Kidney (tissue), 22 donors: ENCODE data around the gene SPHK1. TPM values are rescaled to one million over a fixed set of nuclear protein-coding genes. Genes with fewer than 3 reads are reported as not detected.

Experiments used
- DNase-seq, 5 donors: peaks; one replicate each; pipeline ENCODE4 v3.0.0-alpha.2; 2013 to 2020
- FAIRE-seq: peaks from 2 replicates; lab custom pipeline; 2012; peaks lifted over from hg19 to GRCh38; lab: Jason Lieb, UNC
- H3K27ac ChIP-seq, 2 donors: one replicate each; pipeline ENCODE4 v1.7.0; 2013; ENCODE audit warnings: low read depth in 2 of 2, low read length in 2 of 2, inconsistent platforms in 1 of 2
- H3K27me3 ChIP-seq: one replicate; pipeline ENCODE4 v1.7.1; 2013; ENCODE audit warnings: low read length, inconsistent platforms; ENCODE audit not compliant: control insufficient read depth, insufficient read depth
- H3K36me3 ChIP-seq, 3 donors: one replicate each; pipeline versions ENCODE4 v1.7.0 to v1.7.1; 2013; ENCODE audit warnings: low read length in 3 of 3, control low read depth in 1 of 3, inconsistent platforms in 1 of 3; ENCODE audit not compliant: insufficient read depth in 3 of 3, control insufficient read depth in 2 of 3
- H3K4me1 ChIP-seq, 3 donors: one replicate each; pipeline versions ENCODE4 v1.7.0 to v1.7.1; 2013; ENCODE audit warnings: low read length in 3 of 3, inconsistent platforms in 1 of 3, low read depth in 1 of 3; ENCODE audit not compliant: control insufficient read depth in 2 of 3, insufficient read depth in 2 of 3
- H3K4me3 ChIP-seq, 3 donors: one replicate each; pipeline versions ENCODE4 v1.7.0 to v1.8.1; 2013; ENCODE audit warnings: low read length in 3 of 3, control low read depth in 1 of 3, inconsistent platforms in 1 of 3
- H3K9ac ChIP-seq, 3 donors: one replicate each; pipeline versions ENCODE4 v1.7.0 to v1.7.1; 2013; ENCODE audit warnings: low read length in 3 of 3, control low read depth in 1 of 3, inconsistent platforms in 1 of 3
- H3K9me3 ChIP-seq, 3 donors: one replicate each; pipeline versions ENCODE4 v1.7.0 to v1.7.1; 2013; ENCODE audit warnings: low read length in 3 of 3, control low read depth in 1 of 3, inconsistent platforms in 1 of 3; ENCODE audit not compliant: control insufficient read depth in 2 of 3, insufficient read depth in 1 of 3
- intact Hi-C: fragments of 100-400 bp; cut with DNase I; formaldehyde crosslinking; loops from one replicate; pipeline ENCODE4 v1.11.1; 2022
- long read RNA-seq, 10 donors: library from polyadenylated mRNA in 1 of 10; unstranded in 1 of 10; transcript quantifications; one replicate each; pipeline ENCODE4 v2.0.0 and lab custom pipeline, GENCODE V29; 2021 to 2026
- polyA plus RNA-seq: library from polyadenylated mRNA; stranded (reverse); fragments of 350-450 nt; fragmentation: Illumina TruSeq; extraction: RNeasy Lipid Tissue Mini Kit (QIAGEN cat#74804); gene quantifications from one replicate; pipeline ENCODE4 v1.2.3, GENCODE V29; 2014; ENCODE audit warnings: low read depth, low replicate concordance; ENCODE audit not compliant: insufficient read depth
- total RNA-seq: library from RNA; stranded (reverse); fragmentation: NEBNext Ultra II Directional; extraction: Animal tissue kit (Norgen Biotek cat#: 25700); gene quantifications from one replicate; pipeline ENCODE4 v1.2.1, GENCODE V29; 2021
- TF ChIP-seq, protein P1 (sequence below): IDR thresholded peaks from 3 replicates; pipeline ENCODE4 v1.5.1; 2012; ENCODE audit warnings: mild to moderate bottlenecking, moderate library complexity, borderline replicate concordance; ENCODE audit not compliant: insufficient read depth; ENCODE audit errors: extremely low read depth
- donor health status: control.
- donor health status: control.
- donor health status: control.
- donor health status: control.
- donor health status: control.
- donor health status: DM: yes; HTN: yes; CAD: no.
- donor health status: Normal renal cell carcinoma (clear cell type).

The SPHK1 gene, protein sequence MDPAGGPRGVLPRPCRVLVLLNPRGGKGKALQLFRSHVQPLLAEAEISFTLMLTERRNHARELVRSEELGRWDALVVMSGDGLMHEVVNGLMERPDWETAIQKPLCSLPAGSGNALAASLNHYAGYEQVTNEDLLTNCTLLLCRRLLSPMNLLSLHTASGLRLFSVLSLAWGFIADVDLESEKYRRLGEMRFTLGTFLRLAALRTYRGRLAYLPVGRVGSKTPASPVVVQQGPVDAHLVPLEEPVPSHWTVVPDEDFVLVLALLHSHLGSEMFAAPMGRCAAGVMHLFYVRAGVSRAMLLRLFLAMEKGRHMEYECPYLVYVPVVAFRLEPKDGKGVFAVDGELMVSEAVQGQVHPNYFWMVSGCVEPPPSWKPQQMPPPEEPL
- total RNA-seq (10.4 TPM), polyA plus RNA-seq (1.5 TPM)
- long read RNA-seq, donor 1: 0 reads
- long read RNA-seq, donor 2, partial matches to known transcripts: 9 of 10 reads
- long read RNA-seq, donor 2, other reads (novel, unspliced or antisense): 0 of 10 reads
- long read RNA-seq, donor 3, partial matches to known transcripts: 0 of 1 reads
- long read RNA-seq, donor 3, other reads (novel, unspliced or antisense): 0 of 1 reads
- long read RNA-seq, donor 4, partial matches to known transcripts: 0 of 1 reads
- long read RNA-seq, donor 4, other reads (novel, unspliced or antisense): 0 of 1 reads
- long read RNA-seq, donor 5: 0 reads
- long read RNA-seq, donor 6: 0 reads
- long read RNA-seq, donor 7, partial matches to known transcripts: 3 of 19 reads
- long read RNA-seq, donor 7, other reads (novel, unspliced or antisense): 6 of 19 reads
- long read RNA-seq, donor 8, partial matches to known transcripts: 0 of 1 reads
- long read RNA-seq, donor 8, other reads (novel, unspliced or antisense): 0 of 1 reads
- long read RNA-seq, donor 9, partial matches to known transcripts: 0 of 1 reads
- long read RNA-seq, donor 9, other reads (novel, unspliced or antisense): 0 of 1 reads
- long read RNA-seq, donor 10: 0 reads

DNA sequence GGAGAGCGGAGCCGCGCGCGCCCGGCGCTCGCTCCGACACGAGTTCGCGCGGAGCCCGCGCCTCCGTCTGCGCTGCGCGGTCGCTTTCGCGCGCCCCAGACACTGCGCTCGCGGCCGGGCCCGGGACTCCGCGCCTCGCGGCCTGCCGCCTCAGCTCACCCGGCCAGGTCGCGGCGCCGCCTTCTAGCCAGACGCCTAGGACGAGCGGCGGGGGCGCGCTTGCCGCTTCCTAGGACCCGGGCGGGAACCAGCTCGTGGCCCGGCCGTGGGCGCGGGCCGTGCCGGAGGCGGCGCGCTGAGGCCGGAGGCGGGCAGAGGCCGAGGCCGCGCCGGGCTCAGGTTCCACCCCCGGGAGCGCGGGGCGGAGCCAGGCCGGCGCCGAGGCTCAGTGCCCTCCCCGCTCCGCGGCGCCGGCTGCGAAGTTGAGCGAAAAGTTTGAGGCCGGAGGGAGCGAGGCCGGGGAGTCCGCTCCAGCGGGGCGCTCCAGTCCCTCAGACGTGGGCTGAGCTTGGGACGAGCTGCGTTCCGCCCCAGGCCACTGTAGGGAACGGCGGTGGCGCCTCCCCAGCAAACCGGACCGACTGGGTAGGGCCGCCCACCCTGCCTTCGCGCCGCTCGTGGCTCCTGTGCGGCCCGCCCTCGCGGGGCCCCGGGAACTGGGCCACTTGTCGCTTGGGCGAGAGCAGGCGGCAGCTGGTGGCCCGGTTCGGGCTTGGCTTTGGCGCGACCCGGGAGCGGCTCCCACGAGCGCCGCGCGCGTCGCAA lies at the start of gene SPHK1:
TSS of gene SPHK1 (plus strand) at position 388 of the 765 bp plus-strand sequence. CDS start 1,036 bp downstream, outside the sequence.
- H3K36me3 ChIP-seq: peaks cover 0 to 3% (median 0%) of the 10 kb centered on the region in 3 donors
- FAIRE-seq (no peak), DNase-seq (peak; percentile 69 to 92 (median 84))
- peak within 1 kb of the TSS; percentile 28 to 63 (median 60) for H3K4me3 ChIP-seq
- peaks cover 0 to 25% (median 0%) of the 10 kb centered on the region in 3 donors for H3K4me1 ChIP-seq
- H3K27me3 ChIP-seq: no peaks in the 10 kb centered on the region
- intact Hi-C loops: no loop called here
- peak within 1 kb of the TSS in 2 of 3 donors; percentile 49 to 51 for H3K9ac ChIP-seq
- TF ChIP-seq, protein P1, sequence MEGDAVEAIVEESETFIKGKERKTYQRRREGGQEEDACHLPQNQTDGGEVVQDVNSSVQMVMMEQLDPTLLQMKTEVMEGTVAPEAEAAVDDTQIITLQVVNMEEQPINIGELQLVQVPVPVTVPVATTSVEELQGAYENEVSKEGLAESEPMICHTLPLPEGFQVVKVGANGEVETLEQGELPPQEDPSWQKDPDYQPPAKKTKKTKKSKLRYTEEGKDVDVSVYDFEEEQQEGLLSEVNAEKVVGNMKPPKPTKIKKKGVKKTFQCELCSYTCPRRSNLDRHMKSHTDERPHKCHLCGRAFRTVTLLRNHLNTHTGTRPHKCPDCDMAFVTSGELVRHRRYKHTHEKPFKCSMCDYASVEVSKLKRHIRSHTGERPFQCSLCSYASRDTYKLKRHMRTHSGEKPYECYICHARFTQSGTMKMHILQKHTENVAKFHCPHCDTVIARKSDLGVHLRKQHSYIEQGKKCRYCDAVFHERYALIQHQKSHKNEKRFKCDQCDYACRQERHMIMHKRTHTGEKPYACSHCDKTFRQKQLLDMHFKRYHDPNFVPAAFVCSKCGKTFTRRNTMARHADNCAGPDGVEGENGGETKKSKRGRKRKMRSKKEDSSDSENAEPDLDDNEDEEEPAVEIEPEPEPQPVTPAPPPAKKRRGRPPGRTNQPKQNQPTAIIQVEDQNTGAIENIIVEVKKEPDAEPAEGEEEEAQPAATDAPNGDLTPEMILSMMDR: no peak
- H3K27ac ChIP-seq: peak within 1 kb of the TSS; percentile 63 to 65
- H3K9me3 ChIP-seq: no peaks in the 10 kb centered on the region

DNA sequence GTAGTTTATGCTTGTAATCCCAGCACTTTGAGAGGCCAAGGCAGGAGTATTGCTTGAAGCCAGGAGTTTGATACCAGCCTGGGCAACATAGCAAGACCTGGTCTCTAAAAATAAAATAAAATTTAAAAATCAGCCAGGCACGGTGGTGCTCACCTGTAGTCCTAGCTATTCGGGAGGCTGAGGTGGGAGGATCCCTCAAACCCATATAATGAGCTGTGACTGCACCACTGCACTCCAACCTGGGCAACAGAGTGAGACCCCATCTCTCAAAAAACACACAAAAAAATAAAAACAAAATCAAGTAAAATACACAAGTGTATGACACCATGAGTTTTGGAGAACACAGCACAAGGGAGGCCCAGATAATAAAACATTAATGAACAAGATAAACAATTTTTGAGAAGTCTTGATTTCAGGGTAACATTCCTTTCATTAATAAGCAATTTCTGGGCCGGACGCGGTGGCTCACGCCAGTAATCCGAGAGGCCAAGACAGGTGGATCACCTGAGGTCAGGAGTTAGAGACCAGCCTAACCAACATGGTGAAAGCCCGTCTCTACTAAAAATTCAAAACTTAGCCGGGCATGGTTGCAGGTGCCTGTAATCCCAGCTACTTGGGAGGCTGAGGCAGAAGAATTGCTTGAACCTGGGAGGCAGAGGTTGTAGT lies 48.6 kb upstream of the SPHK1 start:
- TF ChIP-seq, protein P1: no peak
- H3K9ac ChIP-seq: no peak overlapping the region
- FAIRE-seq: no peak
- no peaks in the 10 kb centered on the region for H3K9me3 ChIP-seq
- H3K4me1 ChIP-seq: no peaks in the 10 kb centered on the region
- intact Hi-C loops: no loop called here
- peaks cover 0 to 5% (median 0%) of the 10 kb centered on the region in 3 donors for H3K36me3 ChIP-seq
- H3K27ac ChIP-seq: no peak overlapping the region
- H3K4me3 ChIP-seq: no peak overlapping the region
- H3K27me3 ChIP-seq: no peaks in the 10 kb centered on the region
- no peak for DNase-seq

DNA sequence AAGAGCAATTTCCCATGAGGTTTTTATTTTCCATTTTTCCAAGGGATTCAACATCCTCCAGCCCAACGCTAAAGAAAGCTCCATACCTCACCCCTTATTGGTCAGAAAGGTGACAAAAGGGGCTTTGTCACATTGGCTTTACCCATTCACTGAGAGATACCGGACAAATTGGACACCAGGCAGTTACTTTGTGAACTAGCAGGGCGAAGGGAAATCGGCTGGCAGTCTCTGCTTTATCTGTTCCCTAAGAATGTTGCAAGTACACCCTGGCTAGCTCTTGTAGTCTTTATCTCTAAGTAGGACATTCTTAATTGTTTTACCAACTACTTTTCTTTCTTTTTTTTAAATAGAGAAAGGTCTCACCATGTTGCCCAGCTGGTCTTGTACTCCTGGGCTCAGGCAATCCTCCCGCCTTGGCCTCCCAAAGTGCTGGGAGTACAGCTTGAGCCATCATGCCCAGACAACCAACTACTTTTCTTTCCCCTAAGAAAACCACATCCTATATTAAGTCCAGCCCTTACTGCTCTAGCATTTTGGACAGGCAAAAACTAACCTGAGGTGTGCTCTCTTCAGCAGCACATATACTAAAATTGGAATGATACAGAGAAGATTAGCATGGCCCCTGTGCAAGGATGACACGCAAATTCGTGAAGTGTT lies 47.5 kb upstream of the SPHK1 start:
- TF ChIP-seq, protein P1: no peak
- H3K27ac ChIP-seq: no peak overlapping the region
- no peaks in the 10 kb centered on the region for H3K9me3 ChIP-seq
- no peak overlapping the region for H3K4me3 ChIP-seq
- no peaks in the 10 kb centered on the region for H3K27me3 ChIP-seq
- H3K9ac ChIP-seq: no peak overlapping the region
- DNase-seq: no peak
- H3K36me3 ChIP-seq: no peaks in the 10 kb centered on the region
- no peak for FAIRE-seq
- H3K4me1 ChIP-seq: no peaks in the 10 kb centered on the region
- intact Hi-C loops: no loop called here
